OCI-LY1 (cell line): ENCODE data around the gene ACTA1.

ENCODE experiments used
- CTCF ChIP-seq: fragments of 200-600 bp; sonication (generic), shearing (Covaris generic); IDR thresholded peaks from 2 replicates; pipeline ENCODE4 v1.5.1; 2017; ENCODE audit warnings: mild to moderate bottlenecking, antibody characterized with exemption, low read length, moderate library complexity, mixed read lengths
- EZH2 ChIP-seq: fragments of 200-600 bp; sonication (generic), shearing (Covaris generic); IDR thresholded peaks from 2 replicates; pipeline ENCODE4 v1.8.0; 2017; ENCODE audit warnings: borderline replicate concordance, mixed run types, mild to moderate bottlenecking, antibody characterized with exemption, low read length, moderate library complexity, mixed read lengths

- TF ChIP-seq CTCF: no peak
- TF ChIP-seq EZH2: no peak
These were observed 26.5 kb downstream of the ACTA1 start for GRCh38 chr1:229407206-229408026.
